ENCODE data around the gene KCNMA1.

DNA sequence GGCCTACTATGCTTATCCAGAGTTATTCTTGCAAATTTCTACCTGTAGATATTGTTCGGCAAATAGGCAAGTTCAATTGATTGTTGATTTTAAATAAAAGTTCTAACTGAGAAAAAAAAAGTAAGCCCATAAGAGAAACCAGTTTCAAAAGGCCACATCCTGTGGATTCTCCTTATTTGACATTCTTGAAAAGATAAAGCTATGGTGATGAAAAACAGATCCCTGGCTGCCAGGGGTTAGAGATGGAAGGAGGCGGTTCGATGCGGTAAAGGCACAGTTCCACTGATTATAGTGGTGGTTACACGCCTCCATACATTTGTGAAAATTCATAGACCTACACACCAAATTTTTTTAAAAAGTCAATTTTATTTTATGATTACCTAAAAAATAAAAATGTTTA lies 347.8 kb downstream of the KCNMA1 start:
- TF ChIP-seq, protein P1, sequence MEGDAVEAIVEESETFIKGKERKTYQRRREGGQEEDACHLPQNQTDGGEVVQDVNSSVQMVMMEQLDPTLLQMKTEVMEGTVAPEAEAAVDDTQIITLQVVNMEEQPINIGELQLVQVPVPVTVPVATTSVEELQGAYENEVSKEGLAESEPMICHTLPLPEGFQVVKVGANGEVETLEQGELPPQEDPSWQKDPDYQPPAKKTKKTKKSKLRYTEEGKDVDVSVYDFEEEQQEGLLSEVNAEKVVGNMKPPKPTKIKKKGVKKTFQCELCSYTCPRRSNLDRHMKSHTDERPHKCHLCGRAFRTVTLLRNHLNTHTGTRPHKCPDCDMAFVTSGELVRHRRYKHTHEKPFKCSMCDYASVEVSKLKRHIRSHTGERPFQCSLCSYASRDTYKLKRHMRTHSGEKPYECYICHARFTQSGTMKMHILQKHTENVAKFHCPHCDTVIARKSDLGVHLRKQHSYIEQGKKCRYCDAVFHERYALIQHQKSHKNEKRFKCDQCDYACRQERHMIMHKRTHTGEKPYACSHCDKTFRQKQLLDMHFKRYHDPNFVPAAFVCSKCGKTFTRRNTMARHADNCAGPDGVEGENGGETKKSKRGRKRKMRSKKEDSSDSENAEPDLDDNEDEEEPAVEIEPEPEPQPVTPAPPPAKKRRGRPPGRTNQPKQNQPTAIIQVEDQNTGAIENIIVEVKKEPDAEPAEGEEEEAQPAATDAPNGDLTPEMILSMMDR (IDR thresholded peaks at IDR 0.05) = no peak
- TF ChIP-seq POLR2A (IDR thresholded peaks at IDR 0.05) = no peak
